ENCODE data around the gene RIOK1. TPM values are rescaled to one million over a fixed set of nuclear protein-coding genes. Genes with fewer than 3 reads are reported as not detected.
"Not testable (repeated sequence)": the region's sequence is repeated elsewhere in the genome, so short reads cannot be mapped to it uniquely, and the experiment has no call there.

RIOK1 gene
- total RNA-seq, 2 donors from 2014 or later, result 35.8 to 36.5 TPM

- ATAC-seq, result no peak
- H3K27ac Mint-ChIP-seq, result no peak overlapping the region
- no peaks in the 10 kb centered on the region for H3K9me3 Mint-ChIP-seq
Observed at GRCh38 chr6:7449018-7449417, 59.4 kb downstream of the RIOK1 start.

GRCh38 chr6:7451326-7451725 lies 61.7 kb downstream of the RIOK1 start:
- ATAC-seq (no peak), DNase-seq (ENCODE audit: low spot score in 2 of 2) (no peak)
- no peak overlapping the region for H3K27ac Mint-ChIP-seq
- H3K36me3 Mint-ChIP-seq, result no peaks in the 10 kb centered on the region
- H3K9me3 Mint-ChIP-seq, result no peaks in the 10 kb centered on the region

More at GRCh38 chr6:7449018-7449417, 59.4 kb downstream of the RIOK1 start:
- H3K36me3 Mint-ChIP-seq, result no peaks in the 10 kb centered on the region
- DNase-seq (ENCODE audit: low spot score in 2 of 2), result no peak

- ATAC-seq, result no peak
- Mint-ChIP-seq H3K27ac (no peak overlapping the region), H3K36me3 (peaks cover 0 to 8% of the 10 kb centered on the region in 2 donors), H3K9me3 (peaks cover 0 to 10% of the 10 kb centered on the region in 2 donors)
- DNase-seq (ENCODE audit: low spot score in 2 of 2), result no peak
Observed at GRCh38 chr6:7452898-7453297, 63.3 kb downstream of the RIOK1 start.

GRCh38 chr6:7454696-7455358 lies 65.2 kb downstream of the RIOK1 start:
- Mint-ChIP-seq H3K9me3 (peaks cover 0 to 10% of the 10 kb centered on the region in 2 donors), H3K36me3 (peaks cover 0 to 8% of the 10 kb centered on the region in 2 donors), H3K27ac (no peak overlapping the region)
- no peak for DNase-seq (ENCODE audit: low spot score in 2 of 2)
- no peak for ATAC-seq

- not testable (repeated sequence) for ATAC-seq; H3K27ac Mint-ChIP-seq; DNase-seq (ENCODE audit: low spot score in 2 of 2); H3K36me3 Mint-ChIP-seq
- H3K9me3 Mint-ChIP-seq, result peaks cover 0 to 10% of the 10 kb centered on the region in 2 donors
Observed at GRCh38 chr6:7456302-7456701, 66.7 kb downstream of the RIOK1 start.

GRCh38 chr6:7461416-7461815 lies 71.8 kb downstream of the RIOK1 start:
- ATAC-seq (no peak), DNase-seq (ENCODE audit: low spot score in 2 of 2) (no peak)
- Mint-ChIP-seq H3K27ac (no peak overlapping the region), H3K36me3 (peaks cover 0 to 8% of the 10 kb centered on the region in 2 donors), H3K9me3 (peaks cover 0 to 10% of the 10 kb centered on the region in 2 donors)

GRCh38 chr6:7463785-7464184 lies 74.2 kb downstream of the RIOK1 start:
- no peak for ATAC-seq
- H3K27ac Mint-ChIP-seq, result no peak overlapping the region
- no peaks in the 10 kb centered on the region for H3K9me3 Mint-ChIP-seq
- H3K36me3 Mint-ChIP-seq, result no peaks in the 10 kb centered on the region
- DNase-seq (ENCODE audit: low spot score in 2 of 2), result no peak

- no peak overlapping the region for H3K27ac Mint-ChIP-seq
- H3K9me3 Mint-ChIP-seq, result no peaks in the 10 kb centered on the region
- no peaks in the 10 kb centered on the region for H3K36me3 Mint-ChIP-seq
- DNase-seq (ENCODE audit: low spot score in 2 of 2) (no peak), ATAC-seq (no peak)
Observed at GRCh38 chr6:7467007-7467897, 77.6 kb downstream of the RIOK1 start.

Other genes starting within 250 kb of the RIOK1 start
- gene SSR1, start 76.6 kb upstream of the RIOK1 start, total RNA-seq, result 100 to 1,000 TPM; 103 to 122 TPM
- under 1 TPM in 1 of 2 donors, not detected in 1; 0.30 TPM for gene CAGE1, start 66 bp upstream of the RIOK1 start, total RNA-seq
- under 1 TPM in 1 of 2 donors, not detected in 1; 0.14 TPM for gene DSP, start 151.9 kb downstream of the RIOK1 start, total RNA-seq
- 10 to 100 TPM; 20.3 to 31.1 TPM for gene SNRNP48, start 200.4 kb downstream of the RIOK1 start, total RNA-seq

All from activated naive CD4-positive, alpha-beta T cell treated with anti-CD3 and anti-CD28 coated beads, Interleukin-2, amount 50 U/mL, for 72 hours (primary cell).